ENCODE measurements around the gene IL17RB. TPM values are rescaled to one million over a fixed set of nuclear protein-coding genes. Genes with fewer than 3 reads are reported as not detected.

The IL17RB gene
- polyA plus RNA-seq, 1 experiment = 0.36 TPM

- Histone ChIP-seq H3K4me3 (ENCODE audit: low read depth, low read length) (no peak overlapping the region), H3K36me3 (ENCODE audit: control insufficient read depth, insufficient read depth, low read length) (no peaks in the 10 kb centered on the region), H3K27me3 (ENCODE audit: control insufficient read depth, insufficient read depth, low read length) (no peaks in the 10 kb centered on the region)
- ChIA-PET POLR2A (no interaction called here), CTCF (no interaction called here)
- no peak for TF ChIP-seq CTCF (IDR thresholded peaks at IDR 0.05; ENCODE audit: insufficient read depth, low read depth, low read length)
- no peak for DNase-seq (ENCODE audit: low read depth)
Observed at GRCh38 chr3:53813229-53813628, 33.1 kb upstream of the IL17RB start.

GRCh38 chr3:53813876-53814275 lies 32.5 kb upstream of the IL17RB start:
- no peak for TF ChIP-seq CTCF (IDR thresholded peaks at IDR 0.05; ENCODE audit: insufficient read depth, low read depth, low read length)
- DNase-seq (ENCODE audit: low read depth) = no peak
- Histone ChIP-seq H3K27me3 (ENCODE audit: control insufficient read depth, insufficient read depth, low read length) (no peaks in the 10 kb centered on the region), H3K4me3 (ENCODE audit: low read depth, low read length) (no peak overlapping the region), H3K36me3 (ENCODE audit: control insufficient read depth, insufficient read depth, low read length) (no peaks in the 10 kb centered on the region)
- POLR2A ChIA-PET = no interaction called here
- CTCF ChIA-PET = interaction anchor here (0.7 kb wide), 1 partner anchor 47 kb away, joined by 3 read pairs; no protein-coding TSS in a partner anchor

GRCh38 chr3:53815067-53815466 lies 31.3 kb upstream of the IL17RB start:
- no peaks in the 10 kb centered on the region for H3K36me3 ChIP-seq (ENCODE audit: control insufficient read depth, insufficient read depth, low read length)
- DNase-seq (ENCODE audit: low read depth) = no peak
- ChIA-PET POLR2A (no interaction called here), CTCF (no interaction called here)
- no peaks in the 10 kb centered on the region for H3K27me3 ChIP-seq (ENCODE audit: control insufficient read depth, insufficient read depth, low read length)
- H3K4me3 ChIP-seq (ENCODE audit: low read depth, low read length) = no peak overlapping the region
- no peak for TF ChIP-seq CTCF (IDR thresholded peaks at IDR 0.05; ENCODE audit: insufficient read depth, low read depth, low read length)

- H3K4me3 ChIP-seq (ENCODE audit: low read depth, low read length) = no peak overlapping the region
- DNase-seq (ENCODE audit: low read depth) = no peak
- TF ChIP-seq CTCF (IDR thresholded peaks at IDR 0.05; ENCODE audit: insufficient read depth, low read depth, low read length) = no peak
- ChIA-PET POLR2A (no interaction called here), CTCF (interaction anchor here (1.1 kb wide), 1 partner anchor 92 kb away, joined by 3 read pairs; no protein-coding TSS in a partner anchor)
- no peaks in the 10 kb centered on the region for H3K36me3 ChIP-seq (ENCODE audit: control insufficient read depth, insufficient read depth, low read length)
- H3K27me3 ChIP-seq (ENCODE audit: control insufficient read depth, insufficient read depth, low read length) = no peaks in the 10 kb centered on the region
Observed at GRCh38 chr3:53815651-53816050, 30.7 kb upstream of the IL17RB start.

- DNase-seq (ENCODE audit: low read depth) = no peak
- no peaks in the 10 kb centered on the region for H3K27me3 ChIP-seq (ENCODE audit: control insufficient read depth, insufficient read depth, low read length)
- no peaks in the 10 kb centered on the region for H3K36me3 ChIP-seq (ENCODE audit: control insufficient read depth, insufficient read depth, low read length)
- TF ChIP-seq CTCF (IDR thresholded peaks at IDR 0.05; ENCODE audit: insufficient read depth, low read depth, low read length) = no peak
- POLR2A ChIA-PET = no interaction called here
- CTCF ChIA-PET = interaction anchor here (1.1 kb wide), 1 partner anchor 93 kb away, joined by 3 read pairs; no protein-coding TSS in a partner anchor
- no peak overlapping the region for H3K4me3 ChIP-seq (ENCODE audit: low read depth, low read length)
Observed at GRCh38 chr3:53816425-53816824, 29.9 kb upstream of the IL17RB start.

All from BJ (cell line).